H1 (cell line): ENCODE data around the gene CD200R1L. TPM values are rescaled to one million over a fixed set of nuclear protein-coding genes. Genes with fewer than 3 reads are reported as not detected.

Experiments
- CTCF ChIA-PET: fragments of 300-600 bp; sonication (Branson Sonifier 250); formaldehyde crosslinking; loops from one replicate; lab custom pipeline; 2021; ENCODE audit not compliant: partially characterized antibody; lab: Charles Lee
- POLR2A ChIA-PET: fragments of 300-600 bp; sonication (Branson Sonifier 250); formaldehyde crosslinking; loops from one replicate; lab custom pipeline; 2021; ENCODE audit warnings: inconsistent platforms; ENCODE audit not compliant: partially characterized antibody; lab: Charles Lee
- DNase-seq, 2 experiments: peaks; one replicate each; pipeline versions ENCODE4 v3.0.0 to v3.0.0-alpha.2; 2010 to 2022; ENCODE audit warnings: low spot score in 2 of 2, low read depth in 1 of 2, mixed read lengths in 1 of 2
- FAIRE-seq: peaks from 2 replicates; lab custom pipeline; 2011; peaks lifted over from hg19 to GRCh38; lab: Jason Lieb, UNC
- H2AFZ ChIP-seq: 2 replicates; pipeline ENCODE4 v1.8.1; 2012; ENCODE audit warnings: low read length, inconsistent platforms
- H2AK5ac ChIP-seq: 2 replicates; pipeline ENCODE4 v1.6.1; 2013; ENCODE audit warnings: low read depth, low read length
- H2BK120ac ChIP-seq: replicated peaks from 2 replicates; pipeline ENCODE3; 2013; ENCODE audit warnings: low read depth, low read length, inconsistent platforms
- H2BK12ac ChIP-seq: 2 replicates; pipeline ENCODE4 v1.6.1; 2013; ENCODE audit warnings: low read depth, low read length
- H2BK15ac ChIP-seq: 2 replicates; pipeline ENCODE4 v1.6.1; 2013; ENCODE audit warnings: low read length
- H2BK20ac ChIP-seq: 2 replicates; pipeline ENCODE4 v1.6.1; 2013; ENCODE audit warnings: low read length
- H2BK5ac ChIP-seq: 2 replicates; pipeline ENCODE4 v1.6.1; 2013; ENCODE audit warnings: low read depth, low read length
- H3K14ac ChIP-seq: 2 replicates; pipeline ENCODE4 v1.6.1; 2013; ENCODE audit warnings: inconsistent platforms; ENCODE audit not compliant: insufficient read length
- H3K18ac ChIP-seq: 2 replicates; pipeline ENCODE4 v1.6.1; 2013; ENCODE audit warnings: low read length; ENCODE audit errors: extremely low read depth
- H3K23ac ChIP-seq: 2 replicates; pipeline ENCODE4 v1.6.1; 2013; ENCODE audit warnings: inconsistent platforms; ENCODE audit not compliant: insufficient read length
- H3K23me2 ChIP-seq: 2 replicates; pipeline ENCODE4 v1.6.1; 2013; ENCODE audit warnings: low read depth, low read length
- H3K27ac ChIP-seq: 2 replicates; pipeline ENCODE4 v1.6.1; 2011; ENCODE audit warnings: low read depth, low read length, inconsistent platforms
- H3K27me3 ChIP-seq, 4 experiments: replicated peaks in 1 of 4; 1 replicate in 1 of 4; 2 replicates in 3 of 4; pipeline versions ENCODE4 v1.6.1 to v1.8.1; 2011 to 2013; ENCODE audit warnings: low read length in 3 of 4, mild to moderate bottlenecking in 3 of 4, inconsistent platforms in 2 of 4, mixed read lengths in 2 of 4, moderate library complexity in 1 of 4; ENCODE audit not compliant: control insufficient read depth in 3 of 4, insufficient read depth in 3 of 4; ENCODE audit errors: extremely low read depth in 1 of 4
- H3K36me3 ChIP-seq, 4 experiments: 2 replicates each; pipeline versions ENCODE4 v1.6.1 to v1.8.1; 2011 to 2013; ENCODE audit warnings: mild to moderate bottlenecking in 4 of 4, low read length in 3 of 4, moderate library complexity in 2 of 4, control low read depth in 1 of 4, inconsistent platforms in 1 of 4; ENCODE audit not compliant: insufficient read depth in 4 of 4, control insufficient read depth in 2 of 4
- H3K4ac ChIP-seq: replicated peaks from 2 replicates; pipeline ENCODE3; 2013; ENCODE audit warnings: low read length, low read depth, mixed read lengths, inconsistent platforms; ENCODE audit not compliant: insufficient read length
- H3K4me1 ChIP-seq, 4 experiments: replicated peaks in 1 of 4; 1 replicate in 1 of 4; 2 replicates in 3 of 4; pipeline versions ENCODE4 v1.6.1 to v1.8.1; 2011 to 2013; ENCODE audit warnings: low read length in 3 of 4, inconsistent platforms in 2 of 4, mixed read lengths in 1 of 4; ENCODE audit not compliant: insufficient read depth in 4 of 4, control insufficient read depth in 3 of 4
- H3K4me2 ChIP-seq, 2 experiments: 2 replicates each; pipeline versions ENCODE4 v1.6.1 to v1.8.1; 2011 to 2013; ENCODE audit warnings: low read depth in 2 of 2, low read length in 2 of 2, control low read depth in 1 of 2, inconsistent platforms in 1 of 2, mild to moderate bottlenecking in 1 of 2; ENCODE audit not compliant: insufficient read depth in 1 of 2
- H3K4me3 ChIP-seq, 4 experiments: fragments of 200-600, 300-600 bp in 1 of 4; sonication (generic), shearing (Covaris generic), sonication (Bioruptor Twin) in 1 of 4; 2 replicates each; pipeline versions ENCODE4 v1.5.1 to v1.8.1; 2011 to 2016; ENCODE audit warnings: low read length in 4 of 4, low read depth in 3 of 4, control low read depth in 2 of 4, inconsistent platforms in 2 of 4, mild to moderate bottlenecking in 2 of 4, mixed read lengths in 1 of 4, moderate library complexity in 1 of 4; ENCODE audit not compliant: insufficient read depth in 2 of 4; ENCODE audit errors: extremely low read depth in 1 of 4
- H3K56ac ChIP-seq: replicated peaks from 2 replicates; pipeline ENCODE3; 2013; ENCODE audit warnings: low read depth, mild to moderate bottlenecking, mixed read lengths, low read length, inconsistent platforms; ENCODE audit not compliant: insufficient read length
- H3K79me1 ChIP-seq: 2 replicates; pipeline ENCODE4 v1.6.1; 2013; ENCODE audit warnings: low read depth, low read length, control low read depth
- H3K79me2 ChIP-seq, 2 experiments: 2 replicates each; pipeline versions ENCODE4 v1.6.1 to v1.8.1; 2012 to 2013; ENCODE audit warnings: low read length in 2 of 2, mild to moderate bottlenecking in 2 of 2, inconsistent platforms in 1 of 2; ENCODE audit not compliant: insufficient read depth in 2 of 2, control insufficient read depth in 1 of 2
- H3K9ac ChIP-seq, 4 experiments: replicated peaks in 1 of 4; 1 replicate in 1 of 4; 2 replicates in 3 of 4; pipeline versions ENCODE4 v1.6.1 to v1.8.1; 2011 to 2013; ENCODE audit warnings: low read depth in 3 of 4, low read length in 3 of 4, control low read depth in 2 of 4, mild to moderate bottlenecking in 2 of 4, moderate library complexity in 2 of 4, inconsistent platforms in 1 of 4; ENCODE audit errors: extremely low read depth in 1 of 4
- H3K9me3 ChIP-seq, 2 experiments: 2 replicates each; pipeline versions ENCODE4 v1.6.1 to v1.8.1; 2012 to 2013; ENCODE audit warnings: mild to moderate bottlenecking in 2 of 2, moderate library complexity in 2 of 2, control low read depth in 1 of 2, inconsistent platforms in 1 of 2, low read depth in 1 of 2, low read length in 1 of 2, mixed read lengths in 1 of 2; ENCODE audit not compliant: insufficient read depth in 2 of 2
- H4K20me1 ChIP-seq, 2 experiments: replicated peaks in 1 of 2; 2 replicates each; pipeline versions ENCODE3 to v1.8.1; 2011 to 2013; ENCODE audit warnings: inconsistent platforms in 2 of 2, low read length in 2 of 2, mild to moderate bottlenecking in 1 of 2; ENCODE audit not compliant: insufficient read depth in 2 of 2, control insufficient read depth in 1 of 2
- H4K5ac ChIP-seq: 2 replicates; pipeline ENCODE4 v1.6.1; 2013; ENCODE audit warnings: low read length, low read depth, mixed read lengths, inconsistent platforms; ENCODE audit not compliant: insufficient read length
- H4K8ac ChIP-seq: 2 replicates; pipeline ENCODE4 v1.8.0; 2013; ENCODE audit warnings: mild to moderate bottlenecking, moderate library complexity, low read length, inconsistent platforms; ENCODE audit not compliant: insufficient read depth; ENCODE audit errors: extremely low read depth
- H4K91ac ChIP-seq: replicated peaks from 2 replicates; pipeline ENCODE3; 2013; ENCODE audit warnings: low read length, mixed read lengths, inconsistent platforms; ENCODE audit not compliant: insufficient read length
- SIRT6 ChIP-seq: IDR thresholded peaks from one replicate; pipeline ENCODE4 v1.7.1; 2012; ENCODE audit warnings: low read length, inconsistent platforms
- WGBS, 2 experiments: shearing (Covaris generic) in 1 of 2; methylation state at CpG; one replicate each; pipeline versions ENCODE4 v1.1.6 to v1.1.7; 2013 to 2015; ENCODE audit warnings: low lambda C conversion rate in 2 of 2, mixed read lengths in 2 of 2, inconsistent platforms in 1 of 2, low coverage in 1 of 2, missing lambda C conversion rate in 1 of 2; ENCODE audit not compliant: insufficient replicate concordance in 2 of 2, insufficient coverage in 1 of 2, insufficient read length in 1 of 2; ENCODE audit errors: extremely low coverage in 1 of 2, missing lambda C conversion rate in 1 of 2; 5-methylcytosine and 5-hydroxymethylcytosine counted together
- polyA plus RNA-seq, 7 experiments: library from polyadenylated mRNA; depleted of rRNA in 3 of 7; stranded (reverse) in 5 of 7; unstranded in 2 of 7; fragments of >200 nt in 5 of 7; fragments of 200-250 nt in 2 of 7; gene quantifications; 1 replicate in 5 of 7; 2 replicates in 1 of 7; 4 replicates in 1 of 7; pipeline versions ENCODE4 v1.2.1 to v1.2.3, GENCODE V29; 2011 to 2013; ENCODE audit warnings: missing spikeins in 2 of 7, mixed read lengths in 2 of 7
- total RNA-seq: library from RNA; stranded (reverse); fragmentation: NEBNext Ultra II Directional; extraction: Animal tissue kit (Norgen Biotek cat#: 25700); gene quantifications from 2 replicates; pipeline ENCODE4 v1.2.1, GENCODE V29; 2021

CD200R1L gene
- total and polyA plus RNA-seq, 2 of the 8 experiments (the other 6 are each of a cell fraction or from before 2014, with no cell fraction given): not detected

GRCh38 chr3:112813723-112814171 is 32.9 kb downstream of the CD200R1L start:
- DNase-seq (no peak), FAIRE-seq (no peak)
- TF ChIP-seq SIRT6: no peak
- H3K23ac ChIP-seq: no peak overlapping the region
- no peak overlapping the region for H4K5ac ChIP-seq
- H3K79me1 ChIP-seq: no peaks in the 10 kb centered on the region
- ChIA-PET POLR2A (interaction anchor here (0.8 to 1.0 kb wide), 2 partner anchors 173 to 177 kb away, joined by 3 to 7 read pairs; partner anchors contain the start of genes CCDC80 and GTPBP8), CTCF (interaction anchor here (0.9 to 4.4 kb wide), 19 partner anchors 10 to 372 kb away, joined by 3 to 32 read pairs (median 4); partner anchors contain the start of gene CCDC80)
- H3K4me2 ChIP-seq: no peak overlapping the region
- H3K4me1 ChIP-seq: no peaks in the 10 kb centered on the region
- H3K4ac ChIP-seq: no peak overlapping the region
- H3K23me2 ChIP-seq: no peaks in the 10 kb centered on the region
- no peak overlapping the region for H2BK120ac ChIP-seq
- H3K36me3 ChIP-seq: no peaks in the 10 kb centered on the region
- no peak overlapping the region for H4K8ac ChIP-seq
- no peak overlapping the region for H3K14ac ChIP-seq
- H4K20me1 ChIP-seq: no peaks in the 10 kb centered on the region
- H3K9ac ChIP-seq: no peak overlapping the region
- no peak overlapping the region for H4K91ac ChIP-seq
- H3K27me3 ChIP-seq: no peaks in the 10 kb centered on the region
- H3K9me3 ChIP-seq: 0 out of 4 replicates have a peak, but pooled peaks cover 0 to 3% of the 10 kb centered on the region in 2 experiments
- WGBS, 2 experiments: 70% methylated on average over 2 of the region's 2 CpGs; no CpG with 5 or more reads in 1 of the 2 experiments
- H3K56ac ChIP-seq: no peak overlapping the region
- no peak overlapping the region for H2BK15ac ChIP-seq
- 0 out of 2 replicates have a peak overlapping the region, but pooled peaks have one; percentile 3 for H2AFZ ChIP-seq
- no peak overlapping the region for H3K4me3 ChIP-seq
- no peaks in the 10 kb centered on the region for H3K79me2 ChIP-seq
- H2AK5ac ChIP-seq: no peak overlapping the region
- H2BK20ac ChIP-seq: no peak overlapping the region
- 0 out of 2 replicates have a peak overlapping the region, but pooled peaks have one; percentile 4 for H3K18ac ChIP-seq
- H2BK12ac ChIP-seq: no peak overlapping the region
- H2BK5ac ChIP-seq: no peak overlapping the region
- no peak overlapping the region for H3K27ac ChIP-seq
